ENCODE data around the gene ANKRD11. TPM values are rescaled to one million over a fixed set of nuclear protein-coding genes. Genes with fewer than 3 reads are reported as not detected.

ANKRD11 gene
- polyA plus RNA-seq, 3 donors: 3.2 to 62.4 (median 5.4) TPM

DNA sequence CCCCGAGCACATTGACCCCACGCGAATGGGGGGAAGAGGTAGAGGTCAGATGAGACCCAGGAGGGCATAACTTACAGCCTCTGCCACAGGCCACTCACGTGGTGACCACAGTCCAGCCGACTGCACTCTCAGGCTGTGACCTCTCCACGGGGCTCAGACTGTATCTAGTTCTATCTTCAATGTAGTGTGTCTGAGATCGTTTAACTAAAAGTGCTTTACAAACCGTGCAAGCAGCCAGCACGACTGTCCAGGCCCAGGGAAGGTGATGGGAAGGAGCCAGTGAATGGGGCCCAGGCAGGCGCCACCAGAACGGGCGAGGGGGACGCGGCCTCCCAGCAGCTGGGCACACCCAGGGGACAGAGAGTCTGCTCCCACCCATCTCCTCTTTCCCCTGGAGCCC, 108.6 kb downstream of the ANKRD11 start:
- H3K36me3 ChIP-seq (replicated peaks in 1 of 2; ENCODE audit: control insufficient read depth in 1 of 2, insufficient read depth in 2 of 2, low read length in 2 of 2): peaks cover 0 to 5% of the 10 kb centered on the region in 2 donors
- no peak overlapping the region for H3K4me3 Mint-ChIP-seq
- H3K27ac Mint-ChIP-seq: peak overlapping the region in 5 of 7 donors; percentile 13 to 46 (median 37)
- H4K20me1 ChIP-seq (ENCODE audit: insufficient read depth, low read length): peaks cover 100% of the 10 kb centered on the region
- TF ChIP-seq CTCF (IDR thresholded peaks at IDR 0.05): no peak
- H3K4me3 ChIP-seq (replicated peaks in 1 of 3; ENCODE audit: low read depth in 2 of 3, low read length in 3 of 3): no peak overlapping the region
- peak overlapping the region in 1 of 2 donors; percentile 47 for H3K27ac ChIP-seq (ENCODE audit: low read depth in 1 of 2, low read length in 2 of 2)
- H3K27me3 ChIP-seq (ENCODE audit: control insufficient read depth in 2 of 2, insufficient read depth in 2 of 2, low read length in 2 of 2): no peaks in the 10 kb centered on the region
- peaks cover 0 to 9% of the 10 kb centered on the region in 2 donors for H3K9me3 ChIP-seq (replicated peaks in 1 of 2; ENCODE audit: control insufficient read depth in 1 of 2, insufficient read depth in 1 of 2, low read length in 2 of 2)
- H3K9me3 Mint-ChIP-seq: peaks cover 0 to 8% (median 3%) of the 10 kb centered on the region in 7 donors
- H3K27me3 Mint-ChIP-seq (ENCODE audit: low read depth in 3 of 3): peaks cover 0 to 3% (median 2%) of the 10 kb centered on the region in 3 donors
- intact Hi-C loops (cut with micrococcal nuclease): no loop called here
- H3K4me2 ChIP-seq (replicated peaks; ENCODE audit: extremely low read depth, low read length, poor library complexity, severe bottlenecking): no peak overlapping the region
- no peak overlapping the region for H2AFZ ChIP-seq (ENCODE audit: insufficient read depth, low read depth, low read length, poor library complexity, severe bottlenecking)
- DNase-seq: no peak
- H3K79me2 ChIP-seq (ENCODE audit: insufficient read depth, low read length): peaks cover 100% of the 10 kb centered on the region
- WGBS (ENCODE audit: insufficient coverage): 95% methylated on average over 4 of the region's 14 CpGs
- peaks cover 6 to 27% of the 10 kb centered on the region in 2 donors for H3K36me3 Mint-ChIP-seq
- H3K4me1 ChIP-seq (ENCODE audit: control insufficient read depth in 1 of 2, insufficient read depth in 2 of 2, low read length in 2 of 2): peaks cover 9 to 11% of the 10 kb centered on the region in 2 donors
- peaks cover 37% of the 10 kb centered on the region for H3K4me1 Mint-ChIP-seq
- no peak overlapping the region for H3K9ac ChIP-seq (ENCODE audit: insufficient read depth, low read length, poor library complexity, severe bottlenecking)

DNA sequence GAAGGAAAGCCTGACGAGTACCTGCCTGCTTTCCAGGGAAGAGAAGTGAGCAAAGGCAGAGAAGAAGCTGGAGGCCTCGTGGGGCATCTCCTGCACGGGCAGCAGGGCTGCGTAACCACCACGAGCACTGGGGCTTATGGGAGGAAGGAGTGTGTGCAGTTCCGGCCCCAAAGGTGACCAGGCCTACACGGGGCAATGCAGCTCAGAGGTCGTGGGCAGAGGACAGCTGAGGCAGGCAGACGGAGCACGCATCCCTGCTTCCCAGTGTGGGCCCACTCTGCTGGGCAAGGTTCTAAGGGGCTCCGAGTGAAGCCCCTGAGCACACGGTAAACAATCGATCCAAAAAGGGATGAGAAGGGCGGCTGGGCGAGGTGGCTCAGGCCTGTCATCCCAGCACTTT, 109.7 kb downstream of the ANKRD11 start:
- peaks cover 9 to 11% of the 10 kb centered on the region in 2 donors for H3K4me1 ChIP-seq (ENCODE audit: control insufficient read depth in 1 of 2, insufficient read depth in 2 of 2, low read length in 2 of 2)
- no peak overlapping the region for H3K27ac ChIP-seq (ENCODE audit: low read depth in 1 of 2, low read length in 2 of 2)
- no peak overlapping the region for H3K4me2 ChIP-seq (replicated peaks; ENCODE audit: extremely low read depth, low read length, poor library complexity, severe bottlenecking)
- H2AFZ ChIP-seq (ENCODE audit: insufficient read depth, low read depth, low read length, poor library complexity, severe bottlenecking): no peak overlapping the region
- Mint-ChIP-seq H3K4me3 (no peak overlapping the region), H3K27me3 (ENCODE audit: low read depth in 3 of 3) (peaks cover 0 to 4% (median 3%) of the 10 kb centered on the region in 3 donors), H3K9me3 (peaks cover 7 to 15% (median 11%) of the 10 kb centered on the region in 7 donors), H3K36me3 (peaks cover 6 to 25% of the 10 kb centered on the region in 2 donors), H3K4me1 (peaks cover 37% of the 10 kb centered on the region), H3K27ac (peak overlapping the region in 1 of 7 donors; percentile 39)
- H3K27me3 ChIP-seq (ENCODE audit: control insufficient read depth in 2 of 2, insufficient read depth in 2 of 2, low read length in 2 of 2): no peaks in the 10 kb centered on the region
- peaks cover 0 to 8% of the 10 kb centered on the region in 2 donors for H3K36me3 ChIP-seq (replicated peaks in 1 of 2; ENCODE audit: control insufficient read depth in 1 of 2, insufficient read depth in 2 of 2, low read length in 2 of 2)
- no peak overlapping the region for H3K4me3 ChIP-seq (replicated peaks in 1 of 3; ENCODE audit: low read depth in 2 of 3, low read length in 3 of 3)
- 87% methylated on average over 15 of the region's 15 CpGs for WGBS (ENCODE audit: insufficient coverage)
- no peak for DNase-seq
- TF ChIP-seq CTCF (IDR thresholded peaks at IDR 0.05): no peak
- H4K20me1 ChIP-seq (ENCODE audit: insufficient read depth, low read length): peaks cover 100% of the 10 kb centered on the region
- H3K9ac ChIP-seq (ENCODE audit: insufficient read depth, low read length, poor library complexity, severe bottlenecking): no peak overlapping the region
- intact Hi-C loops (cut with micrococcal nuclease): no loop called here
- peaks cover 100% of the 10 kb centered on the region for H3K79me2 ChIP-seq (ENCODE audit: insufficient read depth, low read length)
- peaks cover 5 to 19% of the 10 kb centered on the region in 2 donors for H3K9me3 ChIP-seq (replicated peaks in 1 of 2; ENCODE audit: control insufficient read depth in 1 of 2, insufficient read depth in 1 of 2, low read length in 2 of 2)

Measured in CD14-positive monocyte (primary cell).